Stimulated activated CD4-positive, alpha-beta T cell treated with anti-CD3 and anti-CD28 coated beads, Interleukin-12 subunit alpha, Interleukin-12 subunit beta, amount 100 ng/mL, for 24 hours (primary cell): ENCODE results near the gene GPER1.

Experiments
- DNase-seq, 2 experiments: peaks; one replicate each; pipeline ENCODE4 v3.0.0-alpha.2; 2020; ENCODE audit warnings: low read depth in 2 of 2

Gene GPER1

GRCh38 chr7:1117321-1117928, 29.5 kb downstream of the GPER1 start:
- DNase-seq: no peak

GRCh38 chr7:1119201-1119600, 31.3 kb downstream of the GPER1 start:
- no peak for DNase-seq

GRCh38 chr7:1120791-1121190, 32.9 kb downstream of the GPER1 start:
- no peak for DNase-seq

- no peak for DNase-seq
Measured at GRCh38 chr7:1121476-1121875, 33.6 kb downstream of the GPER1 start.

- DNase-seq: no peak
Measured at GRCh38 chr7:1121886-1122831, 34.2 kb downstream of the GPER1 start.

- DNase-seq: no peak
Measured at GRCh38 chr7:1122832-1123501, 35.1 kb downstream of the GPER1 start.

GRCh38 chr7:1123715-1124114, 35.8 kb downstream of the GPER1 start:
- DNase-seq: no peak

GRCh38 chr7:1124164-1124563, 36.3 kb downstream of the GPER1 start:
- DNase-seq: no peak

- DNase-seq: no peak
Measured at GRCh38 chr7:1124816-1125602, 37.1 kb downstream of the GPER1 start.

- DNase-seq: no peak
Measured at GRCh38 chr7:1125603-1125969, 37.7 kb downstream of the GPER1 start.

- DNase-seq: no peak
Measured at GRCh38 chr7:1127001-1127400, 39.1 kb downstream of the GPER1 start.

- no peak for DNase-seq
Measured at GRCh38 chr7:1129431-1129830, 41.5 kb downstream of the GPER1 start.

- DNase-seq: no peak
Measured at GRCh38 chr7:1130021-1130990, 42.4 kb downstream of the GPER1 start.

GRCh38 chr7:1131471-1132265, 43.8 kb downstream of the GPER1 start:
- no peak for DNase-seq

GRCh38 chr7:1134951-1135350, 47.0 kb downstream of the GPER1 start:
- no peak for DNase-seq

GRCh38 chr7:1136841-1137516, 49.1 kb downstream of the GPER1 start:
- no peak for DNase-seq

- no peak for DNase-seq
Measured at GRCh38 chr7:1137517-1138167, 49.7 kb downstream of the GPER1 start.

- DNase-seq: no peak
Measured at GRCh38 chr7:1140476-1141104, 52.7 kb downstream of the GPER1 start.
